Epithelial cell of esophagus (primary cell): ENCODE results near the gene RNF187.
A peak's percentile ranks its signal among the peaks of the same experiment; 100 is the strongest.
"Not testable (repeated sequence)": the region's sequence is repeated elsewhere in the genome, so short reads cannot be mapped to it uniquely, and the experiment has no call there.

Experiments used
- DNase-seq: peaks from one replicate; pipeline ENCODE4 v3.0.0; 2010; ENCODE audit warnings: low read depth
- H3K4me3 ChIP-seq: 2 replicates; pipeline ENCODE4 v1.5.1; 2011; ENCODE audit warnings: mild to moderate bottlenecking, low read length, control low read depth
- TF ChIP-seq, protein P1 (sequence below): IDR thresholded peaks from 2 replicates; pipeline ENCODE4 v1.5.1; 2011; ENCODE audit warnings: low read depth, mild to moderate bottlenecking, low read length, control low read depth, inconsistent platforms; ENCODE audit not compliant: insufficient read depth; ENCODE audit errors: missing control alignments

The RNF187 gene

DNA sequence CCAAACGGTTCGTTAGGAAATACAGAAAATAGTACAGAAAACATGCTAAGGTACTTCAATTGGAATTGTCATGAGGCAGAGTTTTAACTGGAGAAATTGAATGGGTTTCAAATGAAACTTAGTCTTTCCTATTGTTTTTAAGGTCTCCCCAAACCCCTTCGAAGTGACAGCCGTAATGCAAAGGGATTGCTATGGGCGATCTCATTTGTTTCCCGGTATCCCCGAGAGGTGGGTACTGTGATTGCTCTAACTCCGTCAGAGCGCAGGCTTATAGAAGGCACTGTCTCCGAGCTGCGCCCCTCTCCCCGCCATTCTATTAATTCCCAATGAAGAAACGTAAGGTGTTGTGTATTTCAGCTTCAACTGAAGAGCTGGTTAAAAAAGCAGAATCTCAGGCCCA lies 22.0 kb upstream of the RNF187 start:
- no peak overlapping the region for H3K4me3 ChIP-seq
- no peak for DNase-seq
- TF ChIP-seq, protein P1, sequence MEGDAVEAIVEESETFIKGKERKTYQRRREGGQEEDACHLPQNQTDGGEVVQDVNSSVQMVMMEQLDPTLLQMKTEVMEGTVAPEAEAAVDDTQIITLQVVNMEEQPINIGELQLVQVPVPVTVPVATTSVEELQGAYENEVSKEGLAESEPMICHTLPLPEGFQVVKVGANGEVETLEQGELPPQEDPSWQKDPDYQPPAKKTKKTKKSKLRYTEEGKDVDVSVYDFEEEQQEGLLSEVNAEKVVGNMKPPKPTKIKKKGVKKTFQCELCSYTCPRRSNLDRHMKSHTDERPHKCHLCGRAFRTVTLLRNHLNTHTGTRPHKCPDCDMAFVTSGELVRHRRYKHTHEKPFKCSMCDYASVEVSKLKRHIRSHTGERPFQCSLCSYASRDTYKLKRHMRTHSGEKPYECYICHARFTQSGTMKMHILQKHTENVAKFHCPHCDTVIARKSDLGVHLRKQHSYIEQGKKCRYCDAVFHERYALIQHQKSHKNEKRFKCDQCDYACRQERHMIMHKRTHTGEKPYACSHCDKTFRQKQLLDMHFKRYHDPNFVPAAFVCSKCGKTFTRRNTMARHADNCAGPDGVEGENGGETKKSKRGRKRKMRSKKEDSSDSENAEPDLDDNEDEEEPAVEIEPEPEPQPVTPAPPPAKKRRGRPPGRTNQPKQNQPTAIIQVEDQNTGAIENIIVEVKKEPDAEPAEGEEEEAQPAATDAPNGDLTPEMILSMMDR = no peak

DNA sequence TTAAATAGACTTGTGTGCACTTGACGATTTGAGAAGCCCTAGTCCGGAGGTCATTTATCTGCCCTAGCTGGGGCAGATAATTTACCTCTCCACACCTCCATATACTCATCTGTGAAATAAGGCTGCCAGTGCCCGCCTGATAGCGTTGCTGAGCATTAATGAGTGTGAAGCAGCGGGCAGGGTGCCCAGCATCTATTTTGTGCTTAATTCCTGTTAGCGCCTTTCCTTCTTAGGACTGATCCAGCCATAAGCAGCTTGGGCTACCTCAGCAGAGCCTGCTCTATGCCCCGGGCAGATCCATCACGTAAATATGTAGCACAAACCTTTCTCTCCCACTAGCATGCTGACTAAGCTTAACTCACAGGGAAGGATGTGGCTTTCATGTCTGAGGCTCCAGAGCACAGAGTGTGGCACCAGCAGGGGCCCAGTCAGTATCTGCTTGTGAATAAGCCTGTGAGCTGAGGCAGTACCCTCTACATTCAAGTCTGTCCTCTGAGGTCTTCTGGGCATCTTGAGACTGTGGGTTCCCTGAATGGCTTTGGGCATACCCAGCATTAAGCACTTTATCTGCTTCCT lies 21.5 kb upstream of the RNF187 start:
- no peak for DNase-seq
- TF ChIP-seq, protein P1 = no peak
- no peak overlapping the region for H3K4me3 ChIP-seq

DNA sequence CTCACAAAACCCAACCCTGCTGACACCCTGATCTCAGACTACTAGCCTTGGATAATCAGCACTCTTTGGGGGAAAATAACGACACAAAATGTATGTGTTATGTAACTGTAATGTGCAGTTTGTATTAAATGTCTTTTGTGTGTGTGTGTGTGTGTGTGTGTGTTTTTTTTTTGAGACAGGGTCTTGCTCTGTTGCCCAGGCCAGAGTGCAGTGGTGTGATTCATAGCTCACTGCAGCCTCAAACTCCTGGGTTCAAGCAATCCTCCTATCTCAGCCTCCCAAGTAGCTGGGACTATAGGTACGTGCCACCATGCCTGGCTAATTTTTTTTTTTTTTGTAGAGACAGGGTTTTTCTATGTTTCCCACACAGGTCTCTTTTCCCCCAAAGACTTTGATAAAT lies 19.0 kb upstream of the RNF187 start:
- not testable (repeated sequence) for DNase-seq, H3K4me3 ChIP-seq

DNA sequence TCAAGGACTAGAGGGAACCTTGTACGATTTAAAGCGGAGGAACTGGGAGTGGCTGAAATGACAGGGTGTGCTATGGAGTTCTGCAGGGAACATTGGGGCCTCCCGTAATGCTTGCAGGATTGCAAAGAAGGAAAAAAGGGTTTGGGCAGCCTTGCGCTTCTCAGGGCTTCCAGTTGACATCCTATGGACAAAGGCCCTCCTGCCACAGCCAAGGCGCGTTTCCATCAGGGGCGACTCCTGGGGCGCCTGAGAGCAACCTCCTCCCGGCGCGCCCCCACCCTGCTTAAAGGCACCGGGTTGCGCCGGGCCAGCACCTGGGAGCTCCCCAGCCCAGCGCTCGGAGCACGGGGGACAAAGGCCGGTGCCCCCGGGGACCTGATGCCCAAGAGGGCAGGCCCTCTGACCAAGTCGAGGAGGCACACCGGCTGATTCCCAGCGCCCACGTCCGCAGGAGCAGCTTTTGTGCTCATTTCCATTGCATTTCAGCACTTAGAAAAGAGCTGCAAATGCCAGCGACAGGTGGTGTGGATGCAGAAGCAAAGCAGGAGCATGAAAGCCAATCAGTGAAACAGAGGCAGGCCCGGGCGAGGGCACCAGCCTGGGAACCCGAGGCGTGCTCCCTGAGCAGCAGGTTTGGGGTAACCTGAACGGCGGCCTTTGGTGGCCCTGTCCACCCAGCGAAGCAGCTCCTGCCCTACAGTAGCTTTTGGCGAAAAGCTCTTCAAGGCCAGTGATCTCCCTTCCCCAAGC lies 17.6 kb upstream of the RNF187 start:
- TF ChIP-seq, protein P1 = no peak
- no peak overlapping the region for H3K4me3 ChIP-seq
- DNase-seq = no peak

DNA sequence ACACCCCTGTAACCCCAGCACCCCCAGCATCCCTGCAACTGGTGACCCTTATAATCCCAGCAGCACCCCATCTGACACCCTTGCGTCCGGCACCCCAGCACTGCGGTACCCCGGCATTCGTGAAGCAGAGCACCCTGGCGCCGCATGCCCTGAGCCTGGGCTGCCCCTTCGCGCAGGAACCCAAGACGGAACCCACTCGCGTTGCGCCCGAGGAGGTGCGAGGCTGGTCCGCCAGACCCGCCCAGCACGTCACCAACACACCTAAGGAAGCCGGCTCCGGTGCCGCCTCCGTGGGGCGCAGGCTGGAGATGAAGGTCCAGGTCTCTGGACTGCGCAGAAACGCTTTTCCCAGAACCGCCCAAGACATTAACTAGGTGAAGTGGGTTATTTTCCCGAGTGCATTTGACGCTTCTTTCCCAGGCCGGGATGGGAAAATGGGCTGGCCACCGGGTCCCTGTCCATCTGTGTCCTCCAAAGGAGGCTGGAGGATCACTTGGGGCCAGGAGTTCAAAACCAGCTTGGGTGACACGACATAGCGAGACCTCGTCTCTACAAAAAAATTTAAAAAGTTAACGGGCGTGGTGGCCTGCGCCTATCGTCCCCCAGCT lies 15.9 kb upstream of the RNF187 start:
- DNase-seq = no peak
- no peak overlapping the region for H3K4me3 ChIP-seq
- TF ChIP-seq, protein P1 = no peak

DNA sequence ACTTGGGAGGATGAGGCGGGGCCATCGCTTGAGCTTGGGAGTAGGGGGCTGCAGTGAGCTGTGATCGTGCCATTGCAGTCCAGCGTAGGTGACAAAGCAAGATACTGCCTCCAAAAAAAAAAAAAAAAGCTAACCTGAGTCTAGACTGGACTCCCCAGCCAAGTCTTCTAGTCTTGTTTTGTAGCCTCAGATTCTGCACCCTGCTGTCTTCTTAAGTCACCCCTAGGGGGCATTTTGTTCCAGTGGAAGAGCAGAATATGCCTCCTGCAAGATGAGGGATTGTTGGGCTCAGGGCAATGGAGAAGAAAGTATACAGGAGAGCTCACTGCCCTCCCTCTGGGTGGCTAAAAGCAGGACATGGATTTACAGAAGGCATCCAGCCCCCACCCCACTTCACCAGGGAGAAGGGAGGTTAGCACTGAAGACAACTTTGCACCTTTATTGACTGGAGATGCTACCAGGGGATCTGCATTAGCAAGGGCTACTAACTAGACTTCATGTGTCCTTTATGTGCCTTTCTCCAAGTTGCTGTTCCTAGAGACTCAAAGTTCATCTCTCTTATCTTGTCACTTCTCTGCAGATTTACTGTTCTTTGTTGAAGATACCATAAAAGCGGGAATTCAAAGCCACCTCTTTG lies 15.3 kb upstream of the RNF187 start:
- peak; percentile 58 for DNase-seq
- TF ChIP-seq, protein P1 = peak; percentile 51
- no peak overlapping the region for H3K4me3 ChIP-seq

DNA sequence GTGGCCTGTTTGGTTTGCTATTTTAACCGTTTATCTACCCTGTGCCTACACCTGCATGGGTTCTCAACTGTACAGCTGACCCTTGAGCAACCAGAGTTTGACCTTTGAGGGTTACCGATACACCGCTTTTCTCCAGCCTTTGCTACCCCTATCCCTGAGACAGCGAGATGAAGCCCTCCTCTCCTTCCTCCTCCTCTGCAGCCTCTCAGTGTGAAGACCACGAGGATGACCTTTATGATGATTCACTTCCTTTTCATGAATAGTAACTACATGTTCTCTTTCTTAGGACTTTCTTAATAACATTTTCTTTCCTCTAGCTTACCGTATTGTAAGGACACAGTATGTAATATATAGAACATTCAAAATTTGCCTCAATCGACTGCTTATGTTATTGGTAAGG lies 14.5 kb upstream of the RNF187 start:
- no peak overlapping the region for H3K4me3 ChIP-seq
- DNase-seq = no peak
- TF ChIP-seq, protein P1 = no peak
